GM21515 (cell line): ENCODE results near the gene HOXC11.

Experiments used
- ATAC-seq: cut with Tn5 transposase; IDR thresholded peaks from one replicate; pipeline ENCODE4 v1.9.1; 2021; ENCODE audit not compliant: unreplicated experiment

Gene HOXC11

DNA sequence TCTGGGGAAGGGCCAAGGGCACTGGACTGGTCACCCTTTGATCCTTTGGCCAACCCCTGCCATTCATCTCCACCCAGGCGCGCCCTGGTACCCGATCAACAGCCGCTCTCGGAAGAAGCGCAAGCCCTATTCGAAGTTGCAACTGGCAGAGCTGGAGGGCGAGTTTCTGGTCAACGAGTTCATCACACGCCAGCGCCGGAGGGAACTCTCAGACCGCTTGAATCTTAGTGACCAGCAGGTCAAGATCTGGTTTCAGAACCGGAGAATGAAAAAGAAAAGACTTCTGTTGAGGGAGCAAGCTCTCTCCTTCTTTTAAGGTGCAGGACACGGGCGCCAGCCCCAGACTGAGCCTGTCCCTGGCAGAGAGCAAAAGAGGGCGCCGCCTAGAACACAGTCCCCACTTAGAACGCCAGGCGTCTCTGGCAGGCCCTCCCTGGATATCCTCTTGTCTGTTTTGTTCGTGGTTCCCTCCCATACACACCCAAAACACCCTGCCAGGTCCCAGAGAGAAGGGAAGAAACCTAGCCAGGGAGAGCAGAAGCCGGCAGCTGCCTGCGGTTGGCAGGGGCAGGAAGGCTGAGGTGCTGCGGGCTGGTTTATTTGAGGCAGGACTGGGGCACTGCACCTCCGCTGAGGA, 16.6 kb upstream of the HOXC11 start:
- no peak for ATAC-seq

GRCh38 chr12:53956914-53957536, 15.9 kb upstream of the HOXC11 start:
- ATAC-seq: no peak

GRCh38 chr12:53958128-53958527, 14.8 kb upstream of the HOXC11 start:
- no peak for ATAC-seq

GRCh38 chr12:53959314-53959713, 13.6 kb upstream of the HOXC11 start:
- ATAC-seq: no peak

DNA sequence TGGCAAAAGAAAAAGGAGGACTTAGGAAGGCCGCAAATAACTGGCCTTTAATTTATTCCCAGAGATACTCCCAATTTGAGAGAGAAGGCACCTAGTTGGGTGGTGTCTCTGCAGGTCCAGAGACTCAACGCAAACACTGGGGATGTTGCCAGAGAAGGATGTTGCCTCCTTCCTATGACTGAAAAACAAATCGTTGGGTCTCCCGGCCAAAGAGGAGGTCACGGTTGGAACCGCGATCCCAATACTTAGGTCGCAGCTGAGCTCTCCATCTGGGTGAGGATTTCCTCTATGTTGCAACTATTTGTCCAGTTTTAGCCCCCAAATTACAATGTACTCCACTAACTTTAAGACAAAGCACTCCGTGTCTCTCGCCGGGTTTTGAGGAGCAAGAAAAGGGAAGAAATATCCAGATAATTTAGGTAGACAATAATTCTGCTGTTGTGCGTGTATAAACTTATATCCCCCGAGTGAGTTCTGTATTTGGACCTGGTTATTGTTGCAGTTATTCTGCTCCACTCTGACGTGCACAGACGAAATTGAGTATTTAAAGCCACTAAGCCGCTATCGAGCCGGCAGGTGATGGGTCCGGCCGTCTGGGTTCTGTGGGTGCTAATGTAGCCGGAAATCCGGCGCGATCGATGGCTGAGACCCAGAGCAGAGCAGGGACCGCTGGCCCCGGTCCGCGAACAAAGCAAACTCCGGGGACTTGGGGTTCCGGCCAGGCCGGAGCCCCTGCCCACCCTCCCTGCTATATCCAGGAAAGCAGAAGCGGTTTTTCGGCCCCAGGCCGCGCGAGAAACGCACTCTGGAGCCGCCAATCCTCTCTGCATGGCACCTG, 12.5 kb upstream of the HOXC11 start:
- ATAC-seq: no peak

GRCh38 chr12:53961025-53961761, 11.7 kb upstream of the HOXC11 start:
- ATAC-seq: no peak

GRCh38 chr12:53963005-53963404, 9.9 kb upstream of the HOXC11 start:
- ATAC-seq: no peak

DNA sequence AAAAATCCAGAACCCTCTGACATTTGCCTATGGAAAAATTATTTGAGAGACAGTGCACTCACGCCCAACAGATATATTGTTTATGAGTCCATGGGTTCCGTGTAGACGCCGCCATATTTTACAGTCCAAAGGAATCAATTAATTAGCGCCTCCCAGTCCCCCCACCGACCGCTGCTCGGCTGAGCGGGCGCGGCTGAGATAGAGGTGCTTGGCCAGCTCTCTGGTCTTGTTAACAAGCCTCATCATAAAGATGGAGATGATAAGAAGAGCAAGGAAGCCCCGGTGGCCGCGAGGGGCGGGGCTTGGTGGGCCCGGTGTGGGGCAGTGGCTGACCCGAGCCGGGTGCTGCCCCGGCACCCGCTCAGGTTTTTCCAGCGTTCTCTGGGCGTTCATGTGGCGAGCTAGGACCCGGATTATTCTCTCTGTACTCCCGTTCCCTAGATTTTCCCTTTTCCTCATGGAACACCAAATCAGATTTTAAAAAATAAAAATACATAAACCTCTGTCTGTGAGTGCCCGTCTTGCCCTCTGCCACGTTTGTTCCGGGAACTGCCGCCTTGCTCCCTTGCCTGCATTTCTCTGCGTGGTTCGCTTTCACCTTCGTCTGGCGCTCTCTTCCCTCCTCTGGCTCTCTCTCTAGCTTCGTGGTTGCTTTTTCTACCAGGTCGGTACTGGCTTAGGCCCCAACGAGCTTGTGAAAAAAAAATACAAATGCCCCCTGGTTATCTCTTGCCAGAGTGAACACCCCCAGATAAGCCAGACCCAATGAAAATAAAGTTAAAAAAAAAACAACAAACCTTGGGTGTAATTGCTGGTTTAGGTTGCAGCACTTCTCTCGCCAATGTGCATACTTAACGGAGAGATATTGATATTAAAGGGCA, 9.3 kb upstream of the HOXC11 start:
- ATAC-seq: no peak

GRCh38 chr12:53964315-53964713, 8.6 kb upstream of the HOXC11 start:
- no peak for ATAC-seq

- ATAC-seq: no peak
Measured at GRCh38 chr12:53965281-53966084, 7.4 kb upstream of the HOXC11 start.

DNA sequence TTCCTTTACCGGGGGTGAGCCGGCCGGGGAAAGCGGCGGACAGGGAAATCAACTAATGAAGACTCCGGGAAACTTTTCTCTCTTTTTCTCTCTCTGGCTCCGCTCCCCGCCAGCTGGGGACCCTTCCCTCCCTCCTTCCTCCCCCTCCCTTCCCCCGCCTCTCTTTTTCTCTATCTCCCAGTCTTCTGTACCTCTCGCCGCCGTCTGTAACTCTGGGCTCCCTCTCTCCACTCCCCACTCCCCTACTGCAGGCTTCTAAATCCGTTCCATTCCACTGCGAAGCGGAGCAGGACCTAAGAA, 6.9 kb upstream of the HOXC11 start:
- no peak for ATAC-seq

GRCh38 chr12:53966385-53967133, 6.4 kb upstream of the HOXC11 start:
- no peak for ATAC-seq

- ATAC-seq: no peak
Measured at GRCh38 chr12:53967421-53967925, 5.5 kb upstream of the HOXC11 start.

GRCh38 chr12:53968214-53969127, 4.5 kb upstream of the HOXC11 start:
- no peak for ATAC-seq

DNA sequence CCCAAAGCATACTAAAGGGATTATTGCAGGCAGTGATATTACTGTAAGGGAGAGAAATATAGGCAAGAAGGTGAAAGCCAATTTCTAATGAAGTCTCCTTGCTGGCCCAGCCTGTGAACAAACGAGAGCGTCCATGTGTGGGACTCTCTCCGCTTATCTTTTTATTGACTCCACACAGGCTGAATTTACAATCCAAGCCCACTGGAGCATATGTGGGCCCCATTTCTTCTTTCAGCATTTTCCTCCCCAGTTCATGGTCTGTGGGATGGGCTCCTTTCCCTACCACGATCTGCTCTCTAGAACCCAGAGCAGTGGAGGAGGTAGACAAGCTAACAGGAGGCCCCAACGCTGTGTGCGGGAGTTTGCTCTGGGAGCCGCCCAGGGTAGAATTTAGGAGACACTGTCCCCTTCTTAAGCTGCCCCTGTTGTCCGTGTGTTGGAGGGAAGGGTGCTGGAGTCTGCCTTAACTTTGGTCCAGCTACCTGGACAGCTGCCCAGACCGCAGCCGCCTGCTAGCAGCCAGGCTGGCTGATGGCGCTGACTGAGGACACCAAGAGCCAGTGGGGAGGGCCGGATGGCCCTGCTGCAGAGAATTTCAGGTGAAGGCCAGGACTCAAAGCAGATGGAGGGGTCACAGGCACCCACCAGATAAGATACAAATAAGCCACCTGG, 3.2 kb upstream of the HOXC11 start:
- no peak for ATAC-seq

GRCh38 chr12:53970451-53970850, 2.5 kb upstream of the HOXC11 start:
- ATAC-seq: no peak

DNA sequence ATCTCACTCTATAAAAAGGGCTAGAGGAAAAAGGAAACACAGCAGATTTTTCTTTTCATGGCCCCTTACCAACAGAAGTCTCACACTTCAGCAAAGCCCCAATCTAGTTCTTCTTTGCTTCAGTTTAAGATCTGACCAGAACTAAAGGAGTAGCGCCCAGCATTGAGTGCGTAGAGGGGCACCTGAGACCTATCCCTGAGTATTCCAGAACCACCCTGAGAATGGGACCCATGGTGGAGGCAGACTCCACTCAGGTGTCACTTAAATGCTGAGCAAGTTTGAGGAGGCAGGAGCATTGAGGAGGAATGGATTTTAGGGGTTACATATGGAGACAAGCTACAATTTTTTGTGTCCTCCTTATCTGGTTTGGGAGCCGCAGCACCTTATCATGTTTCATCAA, 1.8 kb upstream of the HOXC11 start:
- ATAC-seq: no peak
